Astrocyte (in vitro differentiated cells and primary cell): ENCODE results near the gene EPHA6. TPM values are rescaled to one million over a fixed set of nuclear protein-coding genes. Genes with fewer than 3 reads are reported as not detected.
A peak's percentile ranks its signal among the peaks of the same experiment; 100 is the strongest.

ENCODE experiments used
- DNase-seq: peaks from one replicate; pipeline ENCODE4 v3.0.0-alpha.2; 2010; ENCODE audit warnings: low read depth
- FAIRE-seq: peaks from 2 replicates; lab custom pipeline; 2011; peaks lifted over from hg19 to GRCh38; lab: Jason Lieb, UNC
- H2AFZ ChIP-seq: 2 replicates; pipeline ENCODE4 v1.6.0; 2012; ENCODE audit warnings: low read depth, low read length, inconsistent platforms
- H3K27ac ChIP-seq: 2 replicates; pipeline ENCODE4 v1.5.1; 2011; ENCODE audit warnings: low read depth, low read length, inconsistent platforms
- H3K27me3 ChIP-seq: 2 replicates; pipeline ENCODE4 v1.6.0; 2011; ENCODE audit warnings: low read length, inconsistent platforms; ENCODE audit not compliant: insufficient read depth
- H3K36me3 ChIP-seq: 2 replicates; pipeline ENCODE4 v1.5.1; 2011; ENCODE audit warnings: low read length, inconsistent platforms; ENCODE audit not compliant: insufficient read depth
- H3K4me1 ChIP-seq: 2 replicates; pipeline ENCODE4 v1.5.1; 2011; ENCODE audit warnings: low read length, inconsistent platforms; ENCODE audit not compliant: insufficient read depth
- H3K4me2 ChIP-seq: 2 replicates; pipeline ENCODE4 v1.6.0; 2012; ENCODE audit warnings: low read length, inconsistent platforms
- H3K4me3 ChIP-seq: 2 replicates; pipeline ENCODE4 v1.5.1; 2011; ENCODE audit warnings: low read depth, mild to moderate bottlenecking, low read length, inconsistent platforms; ENCODE audit not compliant: insufficient read depth
- H3K79me2 ChIP-seq: 2 replicates; pipeline ENCODE4 v1.6.0; 2012; ENCODE audit warnings: mild to moderate bottlenecking, low read length, inconsistent platforms; ENCODE audit not compliant: insufficient read depth
- H3K9ac ChIP-seq: 2 replicates; pipeline ENCODE4 v1.6.0; 2012; ENCODE audit warnings: mild to moderate bottlenecking, low read length, inconsistent platforms
- H3K9me3 ChIP-seq: 2 replicates; pipeline ENCODE4 v1.5.1; 2012; ENCODE audit warnings: low read depth, mild to moderate bottlenecking, low read length, inconsistent platforms; ENCODE audit not compliant: insufficient read depth
- H4K20me1 ChIP-seq: 2 replicates; pipeline ENCODE4 v1.6.0; 2012; ENCODE audit warnings: low read length, inconsistent platforms; ENCODE audit not compliant: insufficient read depth
- H3K27ac Mint-ChIP-seq: one replicate; pipeline ENCODE4 v1.8.0; 2021; ENCODE audit warnings: mild to moderate bottlenecking, mixed read lengths; ENCODE audit not compliant: unreplicated experiment
- H3K27me3 Mint-ChIP-seq: one replicate; pipeline ENCODE4 v1.8.0; 2021; ENCODE audit warnings: low read depth, mixed read lengths; ENCODE audit not compliant: unreplicated experiment
- H3K36me3 Mint-ChIP-seq: one replicate; pipeline ENCODE4 v1.8.0; 2021; ENCODE audit warnings: low read depth, mixed read lengths; ENCODE audit not compliant: unreplicated experiment
- H3K4me1 Mint-ChIP-seq: one replicate; pipeline ENCODE4 v1.8.0; 2021; ENCODE audit warnings: low read depth, mixed read lengths; ENCODE audit not compliant: unreplicated experiment
- H3K4me3 Mint-ChIP-seq: one replicate; pipeline ENCODE4 v1.8.0; 2021; ENCODE audit warnings: mild to moderate bottlenecking, moderate library complexity, mixed read lengths; ENCODE audit not compliant: unreplicated experiment
- H3K9me3 Mint-ChIP-seq: one replicate; pipeline ENCODE4 v1.8.0; 2021; ENCODE audit warnings: mild to moderate bottlenecking, mixed read lengths; ENCODE audit not compliant: unreplicated experiment
- EZH2 ChIP-seq: IDR thresholded peaks from 2 replicates; pipeline ENCODE4 v1.6.1; 2012; ENCODE audit warnings: mild to moderate bottlenecking, low read length, inconsistent platforms; ENCODE audit not compliant: insufficient read depth
- total RNA-seq: library from RNA; stranded (reverse); gene quantifications from 2 replicates; pipeline ENCODE4 v1.2.1, GENCODE V29; 2021
- TF ChIP-seq, protein P1 (sequence below): IDR thresholded peaks from 2 replicates; pipeline ENCODE4 v1.5.1; 2011; ENCODE audit warnings: low read depth, mild to moderate bottlenecking, inconsistent platforms, low read length, moderate library complexity; ENCODE audit not compliant: insufficient read depth

Gene EPHA6
- total RNA-seq, 1 donor from 2014 or later: 1.7 TPM

DNA sequence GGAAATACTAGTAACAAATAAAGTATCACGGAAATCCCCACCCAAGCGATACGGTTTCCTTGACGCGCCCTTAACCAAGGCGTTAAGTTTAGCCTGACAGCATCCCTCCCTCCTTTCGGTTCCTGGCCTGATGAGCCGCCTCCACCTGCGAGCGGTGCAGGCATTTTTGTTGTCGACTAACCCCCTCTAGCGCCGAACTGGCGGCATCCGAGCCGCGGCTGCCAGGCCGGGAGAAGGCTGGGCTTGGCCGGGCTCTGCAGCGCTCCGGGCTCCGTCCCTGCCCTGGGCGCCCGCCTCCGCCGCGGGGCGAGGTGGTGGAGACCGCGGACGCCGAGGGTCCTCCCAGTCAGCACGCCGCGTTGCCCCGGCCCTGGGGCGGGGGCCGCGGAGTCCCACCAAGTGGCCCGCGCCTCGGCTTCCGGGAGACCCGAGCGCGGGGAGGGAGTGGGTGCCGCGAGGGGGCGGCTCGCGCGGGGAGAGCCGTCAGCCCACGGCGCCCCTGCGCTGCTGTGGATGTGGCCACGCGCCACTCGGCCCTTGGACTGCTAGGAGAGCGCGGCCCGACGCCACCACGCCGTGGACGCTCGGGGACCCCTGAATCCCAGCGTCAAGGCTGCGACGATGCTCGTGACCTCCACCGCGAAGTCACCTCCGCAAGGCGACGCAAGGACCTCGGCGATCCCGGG, 1.1 kb upstream of the EPHA6 start:
- H4K20me1 ChIP-seq: no peaks in the 10 kb centered on the region
- no peaks in the 10 kb centered on the region for H3K9me3 ChIP-seq
- no peaks in the 10 kb centered on the region for H3K9me3 Mint-ChIP-seq
- FAIRE-seq (no peak), DNase-seq (peak; percentile 31)
- TF ChIP-seq, protein P1, sequence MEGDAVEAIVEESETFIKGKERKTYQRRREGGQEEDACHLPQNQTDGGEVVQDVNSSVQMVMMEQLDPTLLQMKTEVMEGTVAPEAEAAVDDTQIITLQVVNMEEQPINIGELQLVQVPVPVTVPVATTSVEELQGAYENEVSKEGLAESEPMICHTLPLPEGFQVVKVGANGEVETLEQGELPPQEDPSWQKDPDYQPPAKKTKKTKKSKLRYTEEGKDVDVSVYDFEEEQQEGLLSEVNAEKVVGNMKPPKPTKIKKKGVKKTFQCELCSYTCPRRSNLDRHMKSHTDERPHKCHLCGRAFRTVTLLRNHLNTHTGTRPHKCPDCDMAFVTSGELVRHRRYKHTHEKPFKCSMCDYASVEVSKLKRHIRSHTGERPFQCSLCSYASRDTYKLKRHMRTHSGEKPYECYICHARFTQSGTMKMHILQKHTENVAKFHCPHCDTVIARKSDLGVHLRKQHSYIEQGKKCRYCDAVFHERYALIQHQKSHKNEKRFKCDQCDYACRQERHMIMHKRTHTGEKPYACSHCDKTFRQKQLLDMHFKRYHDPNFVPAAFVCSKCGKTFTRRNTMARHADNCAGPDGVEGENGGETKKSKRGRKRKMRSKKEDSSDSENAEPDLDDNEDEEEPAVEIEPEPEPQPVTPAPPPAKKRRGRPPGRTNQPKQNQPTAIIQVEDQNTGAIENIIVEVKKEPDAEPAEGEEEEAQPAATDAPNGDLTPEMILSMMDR: peak; percentile 31
- TF ChIP-seq EZH2: peak; percentile 3
- peaks cover 3% of the 10 kb centered on the region for H3K4me1 ChIP-seq
- H3K4me3 ChIP-seq: peak overlapping the region; percentile 54
- no peaks in the 10 kb centered on the region for H3K79me2 ChIP-seq
- peak overlapping the region; percentile 99 for H2AFZ ChIP-seq
- peaks cover 12% of the 10 kb centered on the region for H3K27me3 ChIP-seq
- H3K36me3 ChIP-seq: no peaks in the 10 kb centered on the region
- peak overlapping the region; percentile 84 for H3K4me3 Mint-ChIP-seq
- H3K4me1 Mint-ChIP-seq: peaks cover 3% of the 10 kb centered on the region
- H3K4me2 ChIP-seq: peak overlapping the region; percentile 90
- H3K36me3 Mint-ChIP-seq: no peaks in the 10 kb centered on the region
- peaks cover 8% of the 10 kb centered on the region for H3K27me3 Mint-ChIP-seq
- no peak overlapping the region for H3K27ac ChIP-seq
- H3K27ac Mint-ChIP-seq: no peak overlapping the region
- peak overlapping the region; percentile 52 for H3K9ac ChIP-seq

GRCh38 chr3:96814651-96815567, 515 bp downstream of the EPHA6 start:
- H3K27me3 ChIP-seq: peaks cover 12% of the 10 kb centered on the region
- no peaks in the 10 kb centered on the region for H4K20me1 ChIP-seq
- no peak overlapping the region for H3K9ac ChIP-seq
- Mint-ChIP-seq H3K36me3 (no peaks in the 10 kb centered on the region), H3K27ac (no peak overlapping the region), H3K9me3 (no peaks in the 10 kb centered on the region), H3K4me1 (peaks cover 3% of the 10 kb centered on the region), H3K4me3 (peak overlapping the region; percentile 84), H3K27me3 (peaks cover 8% of the 10 kb centered on the region)
- peaks cover 3% of the 10 kb centered on the region for H3K4me1 ChIP-seq
- peak overlapping the region; percentile 90 for H3K4me2 ChIP-seq
- H3K27ac ChIP-seq: no peak overlapping the region
- DNase-seq (no peak), FAIRE-seq (no peak)
- no peaks in the 10 kb centered on the region for H3K79me2 ChIP-seq
- H3K9me3 ChIP-seq: no peaks in the 10 kb centered on the region
- TF ChIP-seq, protein P1: no peak
- TF ChIP-seq EZH2: peak; percentile 18
- H3K4me3 ChIP-seq: no peak overlapping the region
- H2AFZ ChIP-seq: peak overlapping the region; percentile 55
- H3K36me3 ChIP-seq: no peaks in the 10 kb centered on the region
